Progenitor cell of endocrine pancreas (in vitro differentiated cells): Measurements from ENCODE around the gene ASB16. TPM values are rescaled to one million over a fixed set of nuclear protein-coding genes. Genes with fewer than 3 reads are reported as not detected.

ENCODE experiments used
- DNase-seq: peaks from one replicate; pipeline ENCODE4 v3.0.0; 2021; ENCODE audit warnings: low spot score; ENCODE audit not compliant: unreplicated experiment
- H3K27ac Mint-ChIP-seq: 2 replicates; pipeline ENCODE4 v1.8.0; 2021; ENCODE audit warnings: mild to moderate bottlenecking, moderate library complexity, mixed read lengths
- H3K27me3 Mint-ChIP-seq: 2 replicates; pipeline ENCODE4 v1.8.0; 2021; ENCODE audit warnings: mixed read lengths
- H3K36me3 Mint-ChIP-seq: 2 replicates; pipeline ENCODE4 v1.8.0; 2022; ENCODE audit warnings: mixed read lengths; ENCODE audit not compliant: insufficient read depth
- H3K4me1 Mint-ChIP-seq: 2 replicates; pipeline ENCODE4 v1.8.0; 2021; ENCODE audit warnings: low read depth, mixed read lengths
- H3K4me3 Mint-ChIP-seq: 2 replicates; pipeline ENCODE4 v1.8.0; 2021; ENCODE audit warnings: low read depth, mild to moderate bottlenecking, moderate library complexity, mixed read lengths
- H3K9me3 Mint-ChIP-seq: 2 replicates; pipeline ENCODE4 v1.8.0; 2021; ENCODE audit warnings: low read depth, mixed read lengths
- CTCF ChIP-seq: fragments of 200-600 bp; sonication (generic); IDR thresholded peaks from one replicate; pipeline ENCODE4 v1.5.0; 2021; ENCODE audit warnings: antibody characterized with exemption, mild to moderate bottlenecking; ENCODE audit not compliant: unreplicated experiment
- total RNA-seq: library from RNA; stranded (reverse); gene quantifications from 2 replicates; pipeline ENCODE4 v1.2.1, GENCODE V29; 2021

ASB16 gene
- total RNA-seq, 1 donor from 2014 or later = 0.89 TPM

- peak; percentile 56 for DNase-seq
- peak overlapping the region; percentile 89 for H3K27ac Mint-ChIP-seq
- peaks cover 20% of the 10 kb centered on the region for H3K4me1 Mint-ChIP-seq
- no peaks in the 10 kb centered on the region for H3K9me3 Mint-ChIP-seq
- peaks cover 12% of the 10 kb centered on the region for H3K36me3 Mint-ChIP-seq
- H3K4me3 Mint-ChIP-seq = peak overlapping the region; percentile 78
- no peaks in the 10 kb centered on the region for H3K27me3 Mint-ChIP-seq
- TF ChIP-seq CTCF = no peak
Observed at GRCh38 chr17:44198721-44199552, 28.4 kb downstream of the ASB16 start.

GRCh38 chr17:44199553-44200477 lies 29.3 kb downstream of the ASB16 start, which contains the start of gene ATXN7L3:
Gene ATXN7L3, minus strand, starts transcription at chr17:44199884. Its CDS starts 1,814 bp downstream, at chr17:44198070.
- TF ChIP-seq CTCF = no peak
- Mint-ChIP-seq H3K36me3 (peaks cover 10% of the 10 kb centered on the region), H3K4me1 (peaks cover 20% of the 10 kb centered on the region), H3K27me3 (no peaks in the 10 kb centered on the region), H3K4me3 (peak within 1 kb of the TSS; percentile 83), H3K27ac (peak within 1 kb of the TSS; percentile 97), H3K9me3 (no peaks in the 10 kb centered on the region)
- DNase-seq = peak; percentile 99

GRCh38 chr17:44200478-44201155 lies 30.1 kb downstream of the ASB16 start:
- peaks cover 20% of the 10 kb centered on the region for H3K4me1 Mint-ChIP-seq
- H3K4me3 Mint-ChIP-seq = peak overlapping the region; percentile 83
- no peaks in the 10 kb centered on the region for H3K9me3 Mint-ChIP-seq
- TF ChIP-seq CTCF = no peak
- H3K36me3 Mint-ChIP-seq = peaks cover 7% of the 10 kb centered on the region
- H3K27ac Mint-ChIP-seq = peak overlapping the region; percentile 97
- no peaks in the 10 kb centered on the region for H3K27me3 Mint-ChIP-seq
- DNase-seq = no peak

GRCh38 chr17:44202756-44203155 lies 32.3 kb downstream of the ASB16 start:
- DNase-seq = no peak
- Mint-ChIP-seq H3K27me3 (no peaks in the 10 kb centered on the region), H3K36me3 (peaks cover 2% of the 10 kb centered on the region), H3K27ac (no peak overlapping the region), H3K4me3 (no peak overlapping the region), H3K4me1 (peaks cover 16% of the 10 kb centered on the region), H3K9me3 (no peaks in the 10 kb centered on the region)
- TF ChIP-seq CTCF = no peak
